ENCODE data around the gene TBPL1.

TBPL1 gene

DNA sequence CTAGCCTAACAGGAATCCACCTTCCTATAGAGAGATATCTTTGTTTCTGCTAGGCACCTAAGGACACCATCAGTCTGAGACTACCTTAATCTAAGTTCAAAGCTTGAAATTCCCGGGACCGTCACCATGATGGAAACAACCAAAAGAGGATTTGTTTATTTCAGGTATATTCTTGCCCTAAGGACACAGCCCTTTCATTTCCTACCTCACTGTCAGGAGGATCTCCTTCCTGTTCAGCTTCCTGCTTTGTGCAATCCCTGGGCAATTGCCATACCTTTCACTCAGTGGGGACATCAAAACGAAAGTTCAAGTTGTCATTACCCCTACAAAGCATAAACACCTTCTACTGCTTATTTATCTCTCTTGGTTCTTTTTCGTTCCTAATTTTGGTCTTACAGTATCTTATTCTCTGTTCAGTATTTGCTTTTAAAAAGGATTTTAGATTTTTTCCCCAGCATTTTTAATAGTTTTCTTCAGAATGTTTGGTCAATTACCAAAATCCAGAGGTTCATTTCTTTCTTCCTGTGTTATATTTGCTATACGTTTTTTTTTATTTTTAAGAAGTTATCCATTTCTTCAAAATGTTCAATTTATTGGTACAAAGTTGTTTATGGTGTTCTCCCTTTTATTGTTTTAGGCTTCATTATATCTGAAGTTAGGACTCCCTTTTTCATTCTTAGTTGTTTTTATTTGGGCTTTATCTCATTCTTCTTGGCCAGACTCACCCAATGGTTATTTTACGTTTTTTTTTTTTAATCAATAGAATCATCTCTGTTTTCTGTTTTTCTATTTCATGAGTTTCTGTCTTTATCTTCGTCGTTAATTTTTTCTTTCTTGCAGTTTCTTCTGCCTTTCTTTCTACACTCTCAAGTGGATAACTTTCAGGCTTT lies 13.0 kb upstream of the TBPL1 start:
- DNase-seq (ENCODE audit: low read depth), result no peak
- TF ChIP-seq, protein P1, sequence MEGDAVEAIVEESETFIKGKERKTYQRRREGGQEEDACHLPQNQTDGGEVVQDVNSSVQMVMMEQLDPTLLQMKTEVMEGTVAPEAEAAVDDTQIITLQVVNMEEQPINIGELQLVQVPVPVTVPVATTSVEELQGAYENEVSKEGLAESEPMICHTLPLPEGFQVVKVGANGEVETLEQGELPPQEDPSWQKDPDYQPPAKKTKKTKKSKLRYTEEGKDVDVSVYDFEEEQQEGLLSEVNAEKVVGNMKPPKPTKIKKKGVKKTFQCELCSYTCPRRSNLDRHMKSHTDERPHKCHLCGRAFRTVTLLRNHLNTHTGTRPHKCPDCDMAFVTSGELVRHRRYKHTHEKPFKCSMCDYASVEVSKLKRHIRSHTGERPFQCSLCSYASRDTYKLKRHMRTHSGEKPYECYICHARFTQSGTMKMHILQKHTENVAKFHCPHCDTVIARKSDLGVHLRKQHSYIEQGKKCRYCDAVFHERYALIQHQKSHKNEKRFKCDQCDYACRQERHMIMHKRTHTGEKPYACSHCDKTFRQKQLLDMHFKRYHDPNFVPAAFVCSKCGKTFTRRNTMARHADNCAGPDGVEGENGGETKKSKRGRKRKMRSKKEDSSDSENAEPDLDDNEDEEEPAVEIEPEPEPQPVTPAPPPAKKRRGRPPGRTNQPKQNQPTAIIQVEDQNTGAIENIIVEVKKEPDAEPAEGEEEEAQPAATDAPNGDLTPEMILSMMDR (IDR thresholded peaks at IDR 0.05; ENCODE audit: insufficient read depth, low read depth, low read length, missing control alignments), result no peak
- H3K4me3 ChIP-seq (ENCODE audit: low read depth, low read length), result no peak overlapping the region

DNA sequence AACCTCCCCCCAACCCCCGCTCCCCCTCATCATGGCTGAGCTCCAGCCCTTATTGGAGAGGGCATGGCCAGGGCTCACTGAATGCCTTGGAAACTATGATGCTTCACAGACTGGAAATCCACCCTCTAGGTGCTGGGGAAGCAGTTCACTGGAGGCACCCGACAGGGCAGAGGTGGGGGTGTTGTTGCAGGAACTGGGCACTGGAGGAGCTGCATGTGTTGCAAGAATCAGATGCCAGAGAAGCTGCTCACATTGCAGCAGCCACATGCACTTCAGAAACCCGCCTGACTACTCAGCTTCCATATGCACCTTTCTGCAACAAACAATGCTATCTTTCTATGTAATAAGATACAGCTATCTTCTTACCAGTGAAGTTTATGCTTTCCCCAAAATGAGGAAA lies 7.9 kb upstream of the TBPL1 start:
- H3K4me3 ChIP-seq (ENCODE audit: low read depth, low read length), result no peak overlapping the region
- DNase-seq (ENCODE audit: low read depth), result no peak
- TF ChIP-seq, protein P1 (IDR thresholded peaks at IDR 0.05; ENCODE audit: insufficient read depth, low read depth, low read length, missing control alignments), result no peak

- no peak for DNase-seq (ENCODE audit: low read depth)
- no peak overlapping the region for H3K4me3 ChIP-seq (ENCODE audit: low read depth, low read length)
- TF ChIP-seq, protein P1 (IDR thresholded peaks at IDR 0.05; ENCODE audit: insufficient read depth, low read depth, low read length, missing control alignments), result no peak
Observed at GRCh38 chr6:133947302-133947900, 5.6 kb upstream of the TBPL1 start.

DNA sequence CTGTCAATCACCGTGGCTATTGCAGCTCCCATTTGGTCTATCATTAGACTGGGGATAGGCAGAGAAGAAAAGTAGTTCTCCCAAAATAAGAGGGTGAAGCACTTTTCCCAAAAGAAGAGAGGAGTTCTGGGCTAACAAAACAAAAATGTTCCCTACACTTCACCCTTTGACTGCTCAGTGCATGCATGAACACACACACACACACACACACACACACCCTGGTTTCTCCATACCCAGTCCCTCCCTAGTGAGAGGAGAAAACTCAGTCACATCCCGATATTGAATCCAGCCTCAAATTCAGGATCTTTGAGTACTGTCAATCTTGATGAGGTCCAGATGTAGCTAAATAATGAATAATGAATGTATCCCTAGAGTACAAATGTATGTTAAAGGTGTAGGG lies 4.6 kb upstream of the TBPL1 start:
- no peak overlapping the region for H3K4me3 ChIP-seq (ENCODE audit: low read depth, low read length)
- TF ChIP-seq, protein P1 (IDR thresholded peaks at IDR 0.05; ENCODE audit: insufficient read depth, low read depth, low read length, missing control alignments), result no peak
- no peak for DNase-seq (ENCODE audit: low read depth)

DNA sequence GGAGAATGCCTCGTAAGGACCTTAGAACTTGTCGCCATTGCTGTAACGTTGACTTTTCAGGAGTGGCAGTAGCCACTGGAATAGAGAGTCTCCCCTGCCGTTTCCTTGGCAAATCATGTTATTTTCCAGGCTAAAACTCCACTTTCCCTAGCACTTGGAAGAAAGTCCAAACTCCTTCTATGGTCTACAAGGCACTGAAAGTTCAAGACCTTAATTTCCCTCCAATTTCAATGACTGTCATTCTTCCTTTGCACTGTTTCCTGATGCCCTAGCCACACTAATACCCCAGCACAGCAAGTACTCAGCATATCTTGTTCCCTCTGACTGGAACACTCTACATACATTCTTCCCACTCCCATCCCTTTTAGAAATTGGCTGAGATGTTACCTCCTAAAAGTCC lies 1.8 kb upstream of the TBPL1 start:
- TF ChIP-seq, protein P1 (IDR thresholded peaks at IDR 0.05; ENCODE audit: insufficient read depth, low read depth, low read length, missing control alignments), result no peak
- no peak for DNase-seq (ENCODE audit: low read depth)
- H3K4me3 ChIP-seq (ENCODE audit: low read depth, low read length), result peak overlapping the region; percentile 92

GRCh38 chr6:133951881-133952814 lies 876 bp upstream of the TBPL1 start:
- H3K4me3 ChIP-seq (ENCODE audit: low read depth, low read length), result peak overlapping the region; percentile 92
- peak; percentile 82 for DNase-seq (ENCODE audit: low read depth)
- TF ChIP-seq, protein P1 (IDR thresholded peaks at IDR 0.05; ENCODE audit: insufficient read depth, low read depth, low read length, missing control alignments), result peak; percentile 34
